H9 (cell line): Measurements from ENCODE around the gene PACS1. TPM values are rescaled to one million over a fixed set of nuclear protein-coding genes. Genes with fewer than 3 reads are reported as not detected.
"Not testable (repeated sequence)": the region's sequence is repeated elsewhere in the genome, so short reads cannot be mapped to it uniquely, and the experiment has no call there.

Source experiments
- DNase-seq: peaks from one replicate; pipeline ENCODE4 v3.0.0-alpha.2; 2017
- H2AFZ ChIP-seq: one replicate; pipeline ENCODE4 v1.6.1; 2013; ENCODE audit warnings: mild to moderate bottlenecking, low read length, control low read depth, moderate library complexity
- H2AK5ac ChIP-seq: 2 replicates; pipeline ENCODE4 v1.6.1; 2013; ENCODE audit warnings: low read length, control low read depth, mixed read lengths; ENCODE audit not compliant: insufficient read length
- H2BK120ac ChIP-seq: one replicate; pipeline ENCODE4 v1.6.1; 2013; ENCODE audit warnings: low read depth, mild to moderate bottlenecking, low read length, control low read depth, inconsistent platforms; ENCODE audit not compliant: poor library complexity, severe bottlenecking
- H2BK12ac ChIP-seq: 2 replicates; pipeline ENCODE4 v1.6.1; 2013; ENCODE audit warnings: low read length, control low read depth, mixed read lengths, low read depth; ENCODE audit not compliant: insufficient read length
- H2BK15ac ChIP-seq: 2 replicates; pipeline ENCODE4 v1.6.1; 2013; ENCODE audit warnings: low read depth, low read length, control low read depth
- H2BK20ac ChIP-seq: one replicate; pipeline ENCODE4 v1.6.1; 2013; ENCODE audit warnings: low read depth, mild to moderate bottlenecking, low read length, control low read depth, inconsistent platforms; ENCODE audit not compliant: poor library complexity, severe bottlenecking
- H2BK5ac ChIP-seq: 2 replicates; pipeline ENCODE4 v1.6.1; 2013; ENCODE audit warnings: low read length, control low read depth, mixed read lengths; ENCODE audit not compliant: insufficient read length
- H3K14ac ChIP-seq: 2 replicates; pipeline ENCODE4 v1.6.1; 2013; ENCODE audit warnings: low read length, control low read depth; ENCODE audit not compliant: insufficient read depth
- H3K18ac ChIP-seq: 2 replicates; pipeline ENCODE4 v1.6.1; 2013; ENCODE audit warnings: low read depth, mild to moderate bottlenecking, mixed read lengths, low read length, control low read depth; ENCODE audit not compliant: insufficient read length
- H3K23ac ChIP-seq: 2 replicates; pipeline ENCODE4 v1.6.1; 2013; ENCODE audit warnings: low read length, control low read depth, mixed read lengths, low read depth; ENCODE audit not compliant: insufficient read length
- H3K23me2 ChIP-seq: 2 replicates; pipeline ENCODE4 v1.6.1; 2013; ENCODE audit warnings: low read depth, mild to moderate bottlenecking, mixed read lengths, low read length, control low read depth; ENCODE audit not compliant: insufficient read length, poor library complexity, severe bottlenecking
- H3K27ac ChIP-seq: 2 replicates; pipeline ENCODE4 v1.5.1; 2013; ENCODE audit warnings: low read length, control low read depth, mixed read lengths, low read depth; ENCODE audit not compliant: insufficient read length
- H3K27me3 ChIP-seq: 2 replicates; pipeline ENCODE4 v1.6.1; 2013; ENCODE audit warnings: low read length, control low read depth, inconsistent platforms; ENCODE audit not compliant: insufficient read depth
- H3K4ac ChIP-seq: 2 replicates; pipeline ENCODE4 v1.6.1; 2013; ENCODE audit warnings: low read depth, mild to moderate bottlenecking, control low read depth, inconsistent platforms, low read length, moderate library complexity
- H3K4me1 ChIP-seq: 2 replicates; pipeline ENCODE4 v1.6.1; 2013; ENCODE audit warnings: low read length, control low read depth, inconsistent platforms; ENCODE audit not compliant: insufficient read depth
- H3K4me2 ChIP-seq: 2 replicates; pipeline ENCODE4 v1.6.1; 2013; ENCODE audit warnings: low read length, control low read depth, mixed read lengths; ENCODE audit not compliant: insufficient read length, insufficient read depth
- H3K56ac ChIP-seq: 2 replicates; pipeline ENCODE4 v1.6.1; 2013; ENCODE audit warnings: low read depth, mild to moderate bottlenecking, mixed read lengths, low read length, control low read depth; ENCODE audit not compliant: insufficient read length
- H3K79me1 ChIP-seq: 2 replicates; pipeline ENCODE4 v1.6.1; 2013; ENCODE audit warnings: low read depth, mild to moderate bottlenecking, moderate library complexity, low read length, control low read depth, inconsistent platforms; ENCODE audit not compliant: insufficient read depth, poor library complexity, severe bottlenecking
- H3K79me2 ChIP-seq: 2 replicates; pipeline ENCODE4 v1.6.1; 2013; ENCODE audit warnings: low read length, control low read depth, inconsistent platforms; ENCODE audit not compliant: insufficient read depth
- H3K9ac ChIP-seq: 2 replicates; pipeline ENCODE4 v1.6.1; 2013; ENCODE audit warnings: low read length, control low read depth, mixed read lengths; ENCODE audit not compliant: insufficient read length; ENCODE audit errors: extremely low read depth
- H3K9me3 ChIP-seq: one replicate; pipeline ENCODE4 v1.6.1; 2013; ENCODE audit warnings: low read depth, low read length, inconsistent platforms; ENCODE audit not compliant: control insufficient read depth
- H3T11ph ChIP-seq: one replicate; pipeline ENCODE4 v1.6.1; 2013; ENCODE audit warnings: mild to moderate bottlenecking, low read length, control low read depth, inconsistent platforms
- H4K20me1 ChIP-seq: one replicate; pipeline ENCODE4 v1.6.1; 2013; ENCODE audit not compliant: control insufficient read depth, insufficient read length, insufficient read depth
- H4K5ac ChIP-seq: 2 replicates; pipeline ENCODE4 v1.6.1; 2013; ENCODE audit warnings: low read depth, mild to moderate bottlenecking, mixed read lengths, low read length, control low read depth; ENCODE audit not compliant: insufficient read length
- H4K8ac ChIP-seq: replicated peaks from 2 replicates; pipeline ENCODE4 v1.6.1; 2013; ENCODE audit warnings: low read length, control low read depth, mixed read lengths, low read depth; ENCODE audit not compliant: insufficient read length
- H4K91ac ChIP-seq: 2 replicates; pipeline ENCODE4 v1.6.1; 2013; ENCODE audit warnings: low read depth, mild to moderate bottlenecking, moderate library complexity, mixed read lengths, low read length, control low read depth; ENCODE audit not compliant: insufficient read length
- H3K27ac Mint-ChIP-seq, 3 experiments: 2 replicates in 2 of 3; 3 replicates in 1 of 3; pipeline ENCODE4 v1.8.0; 2020 to 2021; ENCODE audit warnings: mixed read lengths in 3 of 3, mild to moderate bottlenecking in 1 of 3, moderate library complexity in 1 of 3
- H3K27me3 Mint-ChIP-seq: 2 replicates; pipeline ENCODE4 v1.8.0; 2021; ENCODE audit warnings: low read depth, mild to moderate bottlenecking, moderate library complexity, mixed read lengths
- H3K36me3 Mint-ChIP-seq, 3 experiments: 2 replicates in 2 of 3; 3 replicates in 1 of 3; pipeline ENCODE4 v1.8.0; 2020 to 2021; ENCODE audit warnings: low read depth in 3 of 3, mixed read lengths in 3 of 3; ENCODE audit not compliant: insufficient read depth in 1 of 3
- H3K4me1 Mint-ChIP-seq, 2 experiments: 2 replicates each; pipeline ENCODE4 v1.8.0; 2020; ENCODE audit warnings: mixed read lengths in 2 of 2
- H3K4me3 Mint-ChIP-seq, 2 experiments: 2 replicates in 1 of 2; 3 replicates in 1 of 2; pipeline ENCODE4 v1.8.0; 2020 to 2021; ENCODE audit warnings: mild to moderate bottlenecking in 2 of 2, mixed read lengths in 2 of 2, moderate library complexity in 1 of 2
- H3K9me3 Mint-ChIP-seq, 2 experiments: 2 replicates in 1 of 2; 3 replicates in 1 of 2; pipeline ENCODE4 v1.8.0; 2020; ENCODE audit warnings: mild to moderate bottlenecking in 2 of 2, mixed read lengths in 2 of 2, moderate library complexity in 1 of 2
- CTCF ChIP-seq: fragments of 200-600 bp; sonication (generic); conservative IDR thresholded peaks from 3 replicates; pipeline ENCODE4 v1.8.0; 2021; ENCODE audit warnings: antibody characterized with exemption, mild to moderate bottlenecking
- WGBS: extraction: QIAGEN DNeasy Blood & Tissue Kit; methylation state at CpG from one replicate; pipeline ENCODE4 v1.1.7; 2013; ENCODE audit warnings: missing lambda C conversion rate, low lambda C conversion rate, mixed read lengths; ENCODE audit not compliant: insufficient read length; ENCODE audit errors: extremely low coverage; 5-methylcytosine and 5-hydroxymethylcytosine counted together
- total RNA-seq: library from RNA; stranded (reverse); gene quantifications from 2 replicates; pipeline ENCODE4 v1.2.1, GENCODE V29; 2021

The PACS1 gene
- total RNA-seq, 1 experiment from 2014 or later: 35.5 TPM

DNA sequence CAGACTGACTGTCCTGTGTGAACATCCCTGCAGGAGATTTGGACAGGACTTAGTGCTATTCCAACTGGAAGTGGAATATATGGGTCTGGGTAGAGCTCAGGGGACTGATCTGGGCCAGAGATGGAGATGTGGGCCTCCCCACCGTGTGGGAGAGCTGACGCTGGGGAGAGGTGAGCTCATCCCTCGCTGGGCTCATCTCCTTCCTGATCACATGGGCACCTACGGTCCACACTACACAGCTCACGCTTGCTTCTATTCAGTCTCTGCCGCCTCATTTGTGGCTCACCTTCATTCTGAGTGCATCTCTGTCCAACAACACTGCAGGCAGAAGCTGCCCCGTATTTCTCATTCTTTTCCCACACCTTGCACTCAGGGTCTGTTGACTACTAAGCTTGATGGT is 181.7 kb downstream of the PACS1 start:
- H3K79me2 ChIP-seq: no peaks in the 10 kb centered on the region
- no peaks in the 10 kb centered on the region for H3K79me1 ChIP-seq
- no peak overlapping the region for H2BK15ac ChIP-seq
- no peak overlapping the region for H3K4me3 Mint-ChIP-seq
- H3K56ac ChIP-seq: no peak overlapping the region
- no peak overlapping the region for H3K4ac ChIP-seq
- no peaks in the 10 kb centered on the region for H3K27me3 ChIP-seq
- H3K23ac ChIP-seq: no peak overlapping the region
- peaks cover 6% of the 10 kb centered on the region; the same call in 1 of the 2 replicates for H3K27me3 Mint-ChIP-seq
- no peak overlapping the region for H2BK120ac ChIP-seq
- H3K23me2 ChIP-seq: peaks cover 2% of the 10 kb centered on the region
- no peaks in the 10 kb centered on the region for H3K4me1 ChIP-seq
- H3K4me1 Mint-ChIP-seq: peaks cover 10 to 14% of the 10 kb centered on the region in 2 experiments
- no peak overlapping the region for H3K18ac ChIP-seq
- H3K27ac ChIP-seq: no peak overlapping the region
- H3K9me3 Mint-ChIP-seq: no peaks in the 10 kb centered on the region
- H2BK5ac ChIP-seq: no peak overlapping the region
- no peak overlapping the region for H3K4me2 ChIP-seq
- no peaks in the 10 kb centered on the region; a peak in 1 of 7 replicates for H3K36me3 Mint-ChIP-seq
- DNase-seq: no peak
- H2AFZ ChIP-seq: no peak overlapping the region
- H2AK5ac ChIP-seq: no peak overlapping the region
- no peak overlapping the region for H3K9ac ChIP-seq
- no peak overlapping the region for H4K8ac ChIP-seq
- H2BK12ac ChIP-seq: no peak overlapping the region
- no peaks in the 10 kb centered on the region for H4K20me1 ChIP-seq
- no peak overlapping the region for H4K5ac ChIP-seq
- no peak overlapping the region for H3T11ph ChIP-seq
- TF ChIP-seq CTCF: no peak
- no peaks in the 10 kb centered on the region for H3K9me3 ChIP-seq
- H3K27ac Mint-ChIP-seq: no peak overlapping the region
- no peak overlapping the region for H3K14ac ChIP-seq
- no CpG with 5 or more reads among the region's 7 CpGs for WGBS
- no peak overlapping the region for H2BK20ac ChIP-seq
- no peak overlapping the region for H4K91ac ChIP-seq

- H2BK120ac ChIP-seq, H4K8ac ChIP-seq, H3K27me3 ChIP-seq, H2BK12ac ChIP-seq, H3K23me2 ChIP-seq, H3K27ac ChIP-seq, H3K27ac Mint-ChIP-seq, H3K4ac ChIP-seq, H4K20me1 ChIP-seq, H2BK20ac ChIP-seq, H3T11ph ChIP-seq, H2AFZ ChIP-seq, H3K14ac ChIP-seq, H3K4me1 ChIP-seq, H4K91ac ChIP-seq, H2BK5ac ChIP-seq, H3K79me2 ChIP-seq, H3K9ac ChIP-seq, H3K79me1 ChIP-seq, H3K27me3 Mint-ChIP-seq, H4K5ac ChIP-seq, H3K23ac ChIP-seq, H3K56ac ChIP-seq, H3K4me3 Mint-ChIP-seq, H3K4me2 ChIP-seq, DNase-seq, H3K18ac ChIP-seq, H2AK5ac ChIP-seq, H3K9me3 Mint-ChIP-seq, H3K36me3 Mint-ChIP-seq, H2BK15ac ChIP-seq, H3K9me3 ChIP-seq: not testable (repeated sequence)
- WGBS: no CpG with 5 or more reads among the region's 6 CpGs
- peaks cover 13 to 16% of the 10 kb centered on the region in 2 experiments for H3K4me1 Mint-ChIP-seq
These were observed 183.0 kb downstream of the PACS1 start for GRCh38 chr11:66253081-66253480.
